GM19193 (cell line): Measurements from ENCODE around the gene CCDC172.

ENCODE experiments used
- POLR2A ChIP-seq: IDR thresholded peaks from 4 replicates; pipeline ENCODE4 v1.6.1; 2011; ENCODE audit not compliant: insufficient read depth, insufficient read length; ENCODE audit errors: extremely low read depth

The CCDC172 gene

DNA sequence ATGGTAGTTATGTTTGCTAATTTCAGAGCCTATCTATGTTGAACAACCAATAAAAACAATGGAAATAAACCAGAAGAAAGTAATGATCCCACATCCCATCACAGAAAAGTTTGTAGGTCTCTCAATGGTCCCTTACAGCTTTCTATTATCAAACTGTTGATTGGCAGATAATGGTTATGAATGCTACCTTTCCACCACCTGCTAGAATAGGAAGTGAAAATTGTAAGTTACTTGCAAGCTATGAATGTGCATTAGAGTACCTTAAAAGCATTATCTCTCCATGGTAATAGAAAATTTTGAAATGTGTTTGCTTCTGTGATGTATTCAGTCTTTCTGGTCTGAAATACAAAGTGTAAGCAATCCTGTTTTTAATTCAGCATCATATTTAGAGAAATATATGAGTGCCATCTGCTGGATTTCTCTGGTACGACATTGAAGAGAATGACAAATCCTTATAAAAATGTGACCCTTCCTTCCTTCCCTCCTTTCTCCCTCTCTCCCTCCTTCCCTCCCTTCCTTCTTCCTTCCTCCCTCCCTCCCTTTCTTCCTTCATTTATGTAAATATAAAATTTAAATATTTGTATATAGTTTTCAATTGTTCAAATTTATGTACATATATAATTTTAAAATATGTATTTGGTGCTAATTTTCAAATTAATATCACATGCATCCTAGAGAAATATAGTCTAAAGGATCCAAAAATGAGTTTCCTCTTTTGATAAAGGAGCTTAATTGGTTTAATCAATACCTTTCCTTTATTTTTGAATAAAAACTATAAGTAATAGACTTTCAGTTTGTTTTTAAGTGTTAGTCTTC, 62.0 kb downstream of the CCDC172 start:
- no peak for TF ChIP-seq POLR2A

GRCh38 chr10:116395223-116395985, 71.2 kb downstream of the CCDC172 start:
- no peak for TF ChIP-seq POLR2A

DNA sequence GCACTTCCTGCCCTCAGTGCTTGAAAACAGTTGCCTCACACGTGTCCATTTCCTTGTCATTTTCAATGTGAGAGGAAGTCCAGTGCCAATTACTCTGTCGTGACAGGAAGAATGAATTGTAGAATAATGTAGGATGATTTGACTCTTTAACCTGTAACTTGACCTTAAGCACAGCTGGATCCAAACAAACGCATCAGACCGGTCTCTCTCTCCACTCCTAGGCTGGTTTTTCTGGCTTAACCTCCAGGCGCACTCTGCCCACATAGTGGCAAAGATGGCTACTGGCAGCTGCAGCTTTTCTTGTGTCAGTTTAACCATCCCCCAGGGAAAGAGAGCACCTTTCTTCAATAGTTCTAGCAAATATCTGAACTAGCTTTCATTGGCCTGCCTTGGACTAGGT, 74.0 kb downstream of the CCDC172 start:
- TF ChIP-seq POLR2A, result no peak

GRCh38 chr10:116402858-116403257, 78.6 kb downstream of the CCDC172 start:
- TF ChIP-seq POLR2A, result no peak

DNA sequence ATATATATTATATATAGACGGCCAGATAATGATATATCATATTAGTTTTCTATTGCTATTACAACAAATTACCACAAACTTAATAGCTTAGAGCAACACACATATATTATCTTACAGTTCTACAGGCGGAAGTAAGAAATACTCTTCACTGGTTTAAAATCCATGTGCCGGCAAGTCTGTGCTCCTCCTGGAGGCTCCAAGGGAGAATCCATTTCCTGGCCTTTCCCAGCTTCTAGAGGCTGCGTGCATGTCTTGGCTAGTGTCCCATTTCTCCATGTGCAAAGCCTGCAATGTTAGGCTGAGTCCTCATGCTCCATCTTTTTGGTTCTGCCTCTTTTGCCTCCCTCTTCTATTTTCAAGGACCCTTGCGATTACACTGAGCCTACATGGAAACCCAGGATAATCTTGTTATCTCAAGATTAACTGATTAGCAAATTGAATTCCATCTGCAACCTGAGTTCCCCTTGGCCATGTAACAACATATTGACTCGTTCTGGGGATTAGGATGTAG, 79.5 kb downstream of the CCDC172 start:
- TF ChIP-seq POLR2A, result no peak

GRCh38 chr10:116408719-116409118, 84.5 kb downstream of the CCDC172 start:
- no peak for TF ChIP-seq POLR2A

DNA sequence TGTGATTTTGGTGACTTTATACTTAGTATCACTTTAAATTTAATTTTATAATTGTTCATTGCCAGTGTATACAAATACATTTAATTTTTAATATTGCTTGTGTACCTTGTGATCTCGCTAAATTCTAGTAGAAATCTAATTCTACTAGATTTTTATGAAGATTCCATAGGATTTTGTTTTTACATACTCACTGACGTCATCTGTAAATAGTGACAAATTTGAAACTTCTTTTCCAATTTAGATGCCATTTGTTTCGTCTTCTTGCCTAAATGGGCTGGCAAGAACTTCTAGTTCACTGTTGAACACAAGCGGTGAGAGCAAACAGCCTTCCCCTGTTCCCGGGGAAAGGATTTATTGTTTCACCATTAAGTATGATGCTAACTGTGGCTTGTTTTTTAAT, 86.1 kb downstream of the CCDC172 start:
- no peak for TF ChIP-seq POLR2A

GRCh38 chr10:116417821-116418220, 93.6 kb downstream of the CCDC172 start:
- no peak for TF ChIP-seq POLR2A

GRCh38 chr10:116418389-116418788, 94.1 kb downstream of the CCDC172 start:
- no peak for TF ChIP-seq POLR2A

DNA sequence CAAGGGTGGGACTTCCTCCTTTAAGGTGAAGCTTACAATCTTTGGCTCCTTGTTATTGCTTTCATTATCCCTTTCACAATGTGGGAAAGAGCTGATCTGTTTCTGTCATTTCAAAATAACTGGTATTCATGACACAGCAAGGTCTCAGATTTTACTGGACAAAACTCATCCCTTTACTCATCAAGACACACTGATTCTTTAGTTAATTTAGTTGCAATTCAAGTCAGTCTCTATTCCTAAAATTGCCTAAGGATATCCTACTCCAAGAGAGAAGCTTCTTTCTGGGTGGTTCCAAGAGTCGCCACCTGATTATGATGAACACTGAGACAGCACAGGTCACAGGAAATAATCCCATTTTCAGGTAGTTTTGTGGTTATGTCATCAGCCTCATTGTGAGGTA, 97.6 kb downstream of the CCDC172 start:
- no peak for TF ChIP-seq POLR2A

GRCh38 chr10:116427671-116428070, 103.4 kb downstream of the CCDC172 start, which contains the start of gene PNLIPRP3:
PNLIPRP3 (plus strand) TSS chr10:116427847; CDS start chr10:116428013, 166 bp downstream.
- no peak for TF ChIP-seq POLR2A

GRCh38 chr10:116429288-116429977, 105.2 kb downstream of the CCDC172 start:
- TF ChIP-seq POLR2A, result no peak
